ENCODE data around the gene DENND1C.
"Not testable (repeated sequence)": the region's sequence is repeated elsewhere in the genome, so short reads cannot be mapped to it uniquely, and the experiment has no call there.

The DENND1C gene

GRCh38 chr19:6453951-6454565, 27.5 kb downstream of the DENND1C start:
- DNase-seq (ENCODE audit: low read depth in 2 of 2), result no peak

DNA sequence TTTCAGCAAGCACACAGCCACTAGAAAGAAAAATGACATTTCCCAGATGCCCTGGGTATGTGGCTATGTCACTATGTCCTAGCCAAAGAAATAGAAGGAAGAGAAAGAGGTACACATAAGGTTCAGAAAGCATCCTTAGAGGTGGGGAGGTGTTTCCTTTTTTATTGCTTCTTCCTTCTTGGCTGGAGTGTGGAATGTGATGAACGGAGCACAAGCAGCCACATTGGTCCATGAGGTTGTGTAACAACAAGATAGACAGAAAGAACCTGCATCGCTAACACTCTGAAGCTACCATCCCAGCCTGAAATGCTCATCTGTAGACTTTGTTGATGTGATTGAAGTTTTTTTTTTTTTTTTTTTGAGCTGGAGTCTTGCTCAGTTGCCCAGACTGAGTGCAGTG, 28.7 kb downstream of the DENND1C start:
- DNase-seq (ENCODE audit: low read depth in 2 of 2), result no peak

- no peak for DNase-seq (ENCODE audit: low read depth in 2 of 2)
Measured at GRCh38 chr19:6452223-6452614, 29.4 kb downstream of the DENND1C start.

DNA sequence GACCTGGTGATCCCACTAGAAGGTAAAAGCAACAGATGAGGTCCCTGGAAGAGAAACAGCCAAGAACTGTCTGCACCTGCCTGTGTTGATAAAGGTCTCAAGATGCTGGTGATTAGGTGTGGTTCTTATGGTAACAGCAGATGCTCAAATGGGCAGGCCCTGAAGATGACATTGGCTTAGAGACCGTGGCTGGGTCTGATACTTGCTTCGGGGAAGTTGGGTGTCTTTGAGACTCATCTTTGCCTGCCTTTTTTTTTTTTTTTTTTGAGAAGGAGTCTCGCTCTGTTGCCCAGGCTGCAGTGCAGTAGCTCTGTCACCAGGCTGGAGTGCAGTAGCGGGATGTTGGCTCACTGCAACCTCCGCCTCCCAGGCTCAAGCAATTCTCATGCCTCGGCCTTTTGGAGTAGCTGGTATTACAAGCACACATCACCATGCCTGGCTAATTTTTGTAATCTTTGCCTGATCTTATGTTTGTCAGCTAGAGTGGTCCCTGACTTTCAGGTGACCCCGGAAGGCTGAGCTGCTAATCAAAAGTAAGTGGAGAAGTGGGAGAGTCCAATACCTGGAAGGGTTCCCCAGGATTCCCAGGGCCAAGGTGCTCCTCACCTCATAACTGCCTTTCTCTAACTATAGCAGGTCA, 29.9 kb downstream of the DENND1C start:
- no peak for DNase-seq (ENCODE audit: low read depth in 2 of 2)

GRCh38 chr19:6450166-6450565, 31.4 kb downstream of the DENND1C start:
- no peak for DNase-seq (ENCODE audit: low read depth in 2 of 2)

- DNase-seq (ENCODE audit: low read depth in 2 of 2), result no peak
Measured at GRCh38 chr19:6448045-6448444, 33.5 kb downstream of the DENND1C start.

GRCh38 chr19:6446452-6446851, 35.1 kb downstream of the DENND1C start:
- no peak for DNase-seq (ENCODE audit: low read depth in 2 of 2)

GRCh38 chr19:6443986-6444385, 37.6 kb downstream of the DENND1C start:
- no peak for DNase-seq (ENCODE audit: low read depth in 2 of 2)

- DNase-seq (ENCODE audit: low read depth in 2 of 2), result no peak
Measured at GRCh38 chr19:6442087-6442688, 39.4 kb downstream of the DENND1C start.

DNA sequence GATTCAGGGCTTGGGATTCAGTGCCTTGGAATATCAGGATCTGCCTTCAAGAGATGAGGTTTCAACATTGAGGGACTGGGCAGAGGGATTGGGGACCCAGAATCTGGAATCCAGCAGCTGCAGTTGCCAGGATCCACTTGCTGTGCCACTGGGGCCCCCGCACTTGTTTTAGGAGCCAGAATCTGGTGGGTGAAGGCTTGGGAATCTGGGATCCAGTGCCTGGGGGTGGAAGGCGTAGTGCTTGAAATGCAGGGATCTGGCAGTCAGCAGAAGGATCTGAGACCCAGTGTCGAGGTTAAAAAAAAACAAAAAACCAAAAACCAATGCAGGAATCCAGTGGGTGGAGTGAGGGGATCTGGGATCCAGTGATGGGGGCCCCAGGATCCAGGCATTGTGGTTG, 40.7 kb downstream of the DENND1C start:
- DNase-seq (ENCODE audit: low read depth in 2 of 2), result no peak

DNA sequence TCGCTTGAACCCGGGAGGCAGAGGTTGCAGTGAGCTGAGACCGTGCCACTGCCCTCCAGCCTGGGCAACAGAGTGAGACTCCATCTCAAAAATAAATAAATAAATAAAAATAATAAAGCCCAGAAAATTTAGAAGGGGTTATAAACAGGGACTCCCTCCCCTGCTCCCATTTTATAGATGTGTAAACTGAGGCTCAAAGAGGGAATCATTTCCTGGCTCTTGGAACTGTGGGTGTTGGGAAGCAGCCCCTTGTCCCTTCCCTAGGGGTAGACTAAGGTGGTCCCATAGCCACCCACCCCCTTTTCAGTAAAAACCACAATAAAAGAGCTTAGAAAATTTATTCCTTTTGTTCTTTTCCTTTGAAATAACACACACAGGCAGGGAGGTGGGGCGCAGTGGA, 41.8 kb downstream of the DENND1C start:
- no peak for DNase-seq (ENCODE audit: low read depth in 2 of 2)

GRCh38 chr19:6433663-6434062, 47.9 kb downstream of the DENND1C start, which contains the start of gene SLC25A41:
Gene SLC25A41, minus strand, starts transcription at chr19:6433763. Its CDS starts 70 bp downstream, at chr19:6433693.
- DNase-seq (ENCODE audit: low read depth in 2 of 2), result no peak

GRCh38 chr19:6433165-6433564, 48.4 kb downstream of the DENND1C start:
- no peak for DNase-seq (ENCODE audit: low read depth in 2 of 2)

DNA sequence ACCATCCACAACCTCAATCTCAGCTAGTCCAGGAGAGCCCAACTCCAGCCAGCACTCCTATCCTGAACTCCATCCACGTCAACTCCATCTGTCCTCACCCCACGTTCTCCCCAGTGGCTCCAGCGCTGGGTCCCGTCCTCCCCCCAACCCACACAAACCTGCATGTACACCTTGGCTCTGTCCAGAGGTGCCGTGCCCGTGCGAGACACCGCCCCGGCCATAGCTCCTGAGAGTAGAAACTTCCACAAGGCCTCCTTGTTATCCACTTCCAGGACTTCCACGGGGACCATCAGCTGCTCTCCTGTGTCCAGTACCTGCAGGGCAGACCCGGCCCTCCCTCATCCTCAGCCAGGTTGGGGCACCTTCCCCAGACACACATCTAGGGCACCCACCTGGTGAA, 49.7 kb downstream of the DENND1C start:
- DNase-seq (ENCODE audit: low read depth in 2 of 2), result no peak

DNA sequence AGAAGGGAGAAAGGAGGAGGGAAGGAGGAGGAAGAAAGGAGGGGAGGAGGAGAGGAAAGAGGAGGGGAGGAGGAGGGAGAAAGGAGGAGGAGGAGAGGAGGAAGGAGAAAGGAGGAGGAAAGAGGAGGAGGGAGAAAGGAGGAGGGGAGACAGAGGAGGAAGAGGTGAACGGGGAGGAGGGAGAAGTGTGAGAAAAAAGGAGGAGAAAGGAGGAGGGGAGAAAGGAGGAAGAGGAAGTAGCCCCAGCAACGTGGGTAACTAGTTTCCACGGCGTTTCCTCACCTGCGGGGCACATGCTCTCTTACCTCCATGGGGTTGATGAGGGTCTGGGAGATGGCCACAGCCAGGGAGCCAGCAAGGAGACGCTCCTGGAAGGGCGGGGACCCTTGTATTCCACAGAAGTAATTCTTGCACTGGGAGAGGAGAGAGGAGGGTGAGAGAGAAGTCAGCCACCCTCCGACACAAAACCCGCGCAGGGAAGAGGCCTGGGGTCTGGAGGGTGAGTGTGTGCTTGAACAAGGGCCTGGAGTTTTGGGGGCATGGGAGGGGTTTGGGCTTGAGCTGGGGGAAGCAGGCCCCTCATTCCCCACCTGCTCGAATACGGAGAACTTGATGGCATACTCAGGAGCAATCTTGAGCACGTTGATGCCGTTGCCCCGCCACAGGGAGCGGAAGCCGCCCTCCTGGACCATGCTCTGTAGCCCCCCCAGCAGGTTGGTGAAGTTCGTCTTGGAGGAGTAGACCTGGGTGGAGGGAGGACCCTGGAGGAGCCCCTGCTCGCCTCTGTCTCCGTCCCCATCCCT, 52.0 kb downstream of the DENND1C start:
- DNase-seq (ENCODE audit: low read depth in 2 of 2), result no peak

DNA sequence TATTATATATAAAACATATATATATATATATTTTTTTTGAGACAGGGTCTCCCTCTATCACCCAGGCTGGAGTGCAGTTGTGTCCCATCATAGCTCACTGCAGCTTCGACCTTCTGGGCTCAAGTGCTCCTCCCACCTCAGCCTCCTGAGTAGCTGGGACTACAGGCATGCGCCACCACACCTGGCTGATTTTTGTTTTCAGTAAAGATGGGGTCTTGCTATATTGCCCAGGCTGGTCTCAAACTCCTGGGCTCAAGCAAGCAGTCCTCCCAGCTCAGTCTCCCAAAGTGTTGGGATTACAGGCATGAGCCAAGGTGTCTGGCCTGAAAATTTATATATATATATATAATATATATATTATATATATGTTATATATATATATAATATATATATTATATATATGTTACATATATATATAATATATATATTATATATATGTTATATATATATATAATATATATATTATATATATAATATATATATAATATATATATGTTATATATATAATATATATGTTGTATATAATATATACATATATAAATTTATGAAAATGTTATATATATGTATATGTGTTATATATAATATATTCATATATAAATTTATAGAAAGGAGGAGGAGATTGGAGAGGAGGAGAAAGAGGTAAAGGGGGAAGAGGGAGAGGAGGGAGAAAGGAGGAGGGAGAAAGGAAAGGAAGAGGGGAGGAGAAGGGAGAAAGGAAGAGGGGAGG, 52.7 kb downstream of the DENND1C start:
- not testable (repeated sequence) for DNase-seq (ENCODE audit: low read depth in 2 of 2)

- no peak for DNase-seq (ENCODE audit: low read depth in 2 of 2)
Measured at GRCh38 chr19:6427131-6427530, 54.5 kb downstream of the DENND1C start.

- DNase-seq (ENCODE audit: low read depth in 2 of 2), result no peak
Measured at GRCh38 chr19:6425732-6426620, 55.6 kb downstream of the DENND1C start.

- DNase-seq (ENCODE audit: low read depth in 2 of 2), result peak; percentile 100
Measured at GRCh38 chr19:6424939-6425731, 56.5 kb downstream of the DENND1C start.

Measured in fibroblast of skin of left quadriceps (primary cell).